ENCODE data around the gene DRGX.

GRCh38 chr10:49374740-49375139 lies 21.1 kb downstream of the DRGX start:
- TF ChIP-seq, protein P1, sequence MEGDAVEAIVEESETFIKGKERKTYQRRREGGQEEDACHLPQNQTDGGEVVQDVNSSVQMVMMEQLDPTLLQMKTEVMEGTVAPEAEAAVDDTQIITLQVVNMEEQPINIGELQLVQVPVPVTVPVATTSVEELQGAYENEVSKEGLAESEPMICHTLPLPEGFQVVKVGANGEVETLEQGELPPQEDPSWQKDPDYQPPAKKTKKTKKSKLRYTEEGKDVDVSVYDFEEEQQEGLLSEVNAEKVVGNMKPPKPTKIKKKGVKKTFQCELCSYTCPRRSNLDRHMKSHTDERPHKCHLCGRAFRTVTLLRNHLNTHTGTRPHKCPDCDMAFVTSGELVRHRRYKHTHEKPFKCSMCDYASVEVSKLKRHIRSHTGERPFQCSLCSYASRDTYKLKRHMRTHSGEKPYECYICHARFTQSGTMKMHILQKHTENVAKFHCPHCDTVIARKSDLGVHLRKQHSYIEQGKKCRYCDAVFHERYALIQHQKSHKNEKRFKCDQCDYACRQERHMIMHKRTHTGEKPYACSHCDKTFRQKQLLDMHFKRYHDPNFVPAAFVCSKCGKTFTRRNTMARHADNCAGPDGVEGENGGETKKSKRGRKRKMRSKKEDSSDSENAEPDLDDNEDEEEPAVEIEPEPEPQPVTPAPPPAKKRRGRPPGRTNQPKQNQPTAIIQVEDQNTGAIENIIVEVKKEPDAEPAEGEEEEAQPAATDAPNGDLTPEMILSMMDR (IDR thresholded peaks at IDR 0.05; ENCODE audit: low read depth, low read length): no peak
- TF ChIP-seq MYC (IDR thresholded peaks at IDR 0.05; ENCODE audit: low read depth, low read length) (no peak), POLR2A (IDR thresholded peaks at IDR 0.05; ENCODE audit: extremely low read depth, insufficient read length) (no peak), MAX (IDR thresholded peaks at IDR 0.05; ENCODE audit: low read depth, low read length) (no peak)

Data from NB4 (cell line).